PC-3 (cell line): ENCODE measurements around the gene FTO.

ENCODE experiments used
- CTCF ChIP-seq: fragments of 300-600 bp; sonication (generic); conservative IDR thresholded peaks from 2 replicates; pipeline ENCODE4 v1.5.1; 2017; ENCODE audit warnings: antibody characterized with exemption, low read depth, mild to moderate bottlenecking, low read length
- EZH2 ChIP-seq: fragments of 300-600 bp; sonication (generic); IDR thresholded peaks from one replicate; pipeline ENCODE4 v1.6.1; 2017; ENCODE audit warnings: antibody characterized with exemption, mild to moderate bottlenecking, low read length; ENCODE audit not compliant: unreplicated experiment
- EZH2phosphoT487 ChIP-seq: fragments of 300-600 bp; sonication (generic); IDR thresholded peaks from 2 replicates; pipeline ENCODE4 v1.6.1; 2018; ENCODE audit warnings: mild to moderate bottlenecking, antibody characterized with exemption, low read length, borderline replicate concordance

- TF ChIP-seq EZH2, result no peak
- TF ChIP-seq CTCF, result peak; percentile 59
- TF ChIP-seq EZH2phosphoT487, result no peak
These were observed 489.8 kb downstream of the FTO start for GRCh38 chr16:54193665-54194333.
